Upper lobe of right lung (tissue), 1 donor: ENCODE measurements around the gene EEF2KMT. TPM values are rescaled to one million over a fixed set of nuclear protein-coding genes. Genes with fewer than 3 reads are reported as not detected.
A peak's percentile ranks its signal among the peaks of the same experiment; 100 is the strongest.
"Not testable (repeated sequence)": the region's sequence is repeated elsewhere in the genome, so short reads cannot be mapped to it uniquely, and the experiment has no call there.

Experiments
- ATAC-seq: fragments of 200-7000 bp; cut with Tn5 transposase; one replicate; pipeline ENCODE4 v1.9.1; 2020; ENCODE audit warnings: mild to moderate bottlenecking, moderate library complexity
- DNase-seq: peaks from one replicate; pipeline ENCODE4 v3.0.0-alpha.2; 2020
- H3K27ac ChIP-seq: fragments of 200-600 bp; one replicate; pipeline ENCODE4 v1.8.0; 2022
- H3K27me3 ChIP-seq: fragments of 200-600 bp; one replicate; pipeline ENCODE4 v1.8.0; 2022; ENCODE audit warnings: mild to moderate bottlenecking
- H3K36me3 ChIP-seq: fragments of 200-600 bp; one replicate; pipeline ENCODE4 v1.8.0; 2022
- H3K4me1 ChIP-seq: fragments of 200-600 bp; one replicate; pipeline ENCODE4 v1.8.0; 2022
- H3K4me3 ChIP-seq: fragments of 200-600 bp; one replicate; pipeline ENCODE4 v1.8.0; 2022; ENCODE audit warnings: mild to moderate bottlenecking
- H3K9me3 ChIP-seq: fragments of 200-600 bp; one replicate; pipeline ENCODE4 v1.8.0; 2022
- intact Hi-C: fragments of 100-400 bp; cut with DNase I; formaldehyde crosslinking; loops from one replicate; pipeline ENCODE4 v1.11.0; 2022
- total RNA-seq: library from RNA; stranded (reverse); fragmentation: NEBNext Ultra II Directional; extraction: Animal tissue kit (Norgen Biotek cat#: 25700); gene quantifications from one replicate; pipeline ENCODE4 v1.2.1, GENCODE V29; 2021
- TF ChIP-seq, protein P1 (sequence below): fragments of 200-600 bp; IDR thresholded peaks from one replicate; pipeline ENCODE4 v1.8.0; 2022; ENCODE audit warnings: antibody characterized with exemption
- donor health status: DM: no; HTN: yes; CAD: no; lungs with severe emphysema.

Gene EEF2KMT
- total RNA-seq, 1 donor from 2014 or later = 9.6 TPM

DNA sequence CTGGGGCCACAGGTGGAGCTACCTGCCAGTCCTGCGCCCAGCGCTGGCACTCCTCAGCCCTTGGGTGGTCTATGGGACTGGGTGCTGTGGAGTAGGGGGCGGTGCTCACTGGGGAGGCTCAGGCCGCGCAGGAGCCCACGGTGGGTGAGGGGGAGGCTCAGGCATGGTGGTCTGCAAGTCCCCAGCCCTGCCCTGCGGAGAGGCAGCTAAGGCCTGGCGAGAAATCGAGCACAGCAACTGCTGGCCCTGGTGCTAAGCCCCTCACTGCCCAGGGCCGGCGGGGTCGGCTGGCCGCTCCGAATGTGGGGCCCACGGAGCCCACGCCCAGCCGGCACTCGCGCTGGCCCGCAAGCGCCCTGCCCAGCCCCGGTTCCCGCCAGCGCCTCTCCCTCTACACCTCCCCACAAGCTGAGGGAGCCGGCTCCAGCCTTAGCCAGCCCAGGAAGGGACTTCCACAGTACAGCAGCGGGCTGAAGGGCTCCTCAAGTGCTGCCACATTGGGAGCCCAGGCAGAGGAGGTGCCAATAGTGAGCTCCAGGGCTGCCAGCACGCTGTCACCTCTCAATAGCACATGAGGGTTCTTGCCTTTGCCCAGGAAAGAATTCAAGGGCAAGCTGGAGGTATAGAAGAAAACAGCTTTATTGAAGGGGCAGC, 11.0 kb upstream of the EEF2KMT start:
- no peaks in the 10 kb centered on the region for H3K27me3 ChIP-seq
- H3K4me3 ChIP-seq = no peak overlapping the region
- DNase-seq = no peak
- intact Hi-C loops = no loop called here
- TF ChIP-seq, protein P1, sequence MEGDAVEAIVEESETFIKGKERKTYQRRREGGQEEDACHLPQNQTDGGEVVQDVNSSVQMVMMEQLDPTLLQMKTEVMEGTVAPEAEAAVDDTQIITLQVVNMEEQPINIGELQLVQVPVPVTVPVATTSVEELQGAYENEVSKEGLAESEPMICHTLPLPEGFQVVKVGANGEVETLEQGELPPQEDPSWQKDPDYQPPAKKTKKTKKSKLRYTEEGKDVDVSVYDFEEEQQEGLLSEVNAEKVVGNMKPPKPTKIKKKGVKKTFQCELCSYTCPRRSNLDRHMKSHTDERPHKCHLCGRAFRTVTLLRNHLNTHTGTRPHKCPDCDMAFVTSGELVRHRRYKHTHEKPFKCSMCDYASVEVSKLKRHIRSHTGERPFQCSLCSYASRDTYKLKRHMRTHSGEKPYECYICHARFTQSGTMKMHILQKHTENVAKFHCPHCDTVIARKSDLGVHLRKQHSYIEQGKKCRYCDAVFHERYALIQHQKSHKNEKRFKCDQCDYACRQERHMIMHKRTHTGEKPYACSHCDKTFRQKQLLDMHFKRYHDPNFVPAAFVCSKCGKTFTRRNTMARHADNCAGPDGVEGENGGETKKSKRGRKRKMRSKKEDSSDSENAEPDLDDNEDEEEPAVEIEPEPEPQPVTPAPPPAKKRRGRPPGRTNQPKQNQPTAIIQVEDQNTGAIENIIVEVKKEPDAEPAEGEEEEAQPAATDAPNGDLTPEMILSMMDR = no peak
- no peaks in the 10 kb centered on the region for H3K36me3 ChIP-seq
- no peak for ATAC-seq
- no peak overlapping the region for H3K27ac ChIP-seq
- H3K9me3 ChIP-seq = no peaks in the 10 kb centered on the region
- no peaks in the 10 kb centered on the region for H3K4me1 ChIP-seq

DNA sequence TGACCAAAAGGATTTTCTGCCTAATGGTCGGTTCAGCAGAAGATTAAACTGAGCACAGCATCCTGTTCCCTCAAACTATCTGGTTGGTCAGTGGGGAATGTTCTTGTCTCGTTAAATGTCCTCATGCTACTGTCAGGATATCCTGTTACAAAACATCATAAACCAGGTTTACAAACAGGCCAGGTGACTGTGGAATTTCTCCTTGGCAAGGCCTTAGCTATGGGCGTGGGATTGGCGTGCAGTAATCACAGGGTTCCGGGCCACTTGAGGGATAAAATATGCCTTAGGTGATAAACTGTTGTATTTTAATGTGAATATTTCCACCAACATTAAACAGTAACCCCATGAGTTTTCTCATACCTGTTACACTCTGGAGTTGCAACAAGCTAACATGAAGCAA, 7.4 kb upstream of the EEF2KMT start:
- H3K36me3 ChIP-seq, H3K27me3 ChIP-seq, H3K4me1 ChIP-seq, DNase-seq, ATAC-seq, intact Hi-C loops, H3K4me3 ChIP-seq, H3K9me3 ChIP-seq, H3K27ac ChIP-seq: not testable (repeated sequence)

DNA sequence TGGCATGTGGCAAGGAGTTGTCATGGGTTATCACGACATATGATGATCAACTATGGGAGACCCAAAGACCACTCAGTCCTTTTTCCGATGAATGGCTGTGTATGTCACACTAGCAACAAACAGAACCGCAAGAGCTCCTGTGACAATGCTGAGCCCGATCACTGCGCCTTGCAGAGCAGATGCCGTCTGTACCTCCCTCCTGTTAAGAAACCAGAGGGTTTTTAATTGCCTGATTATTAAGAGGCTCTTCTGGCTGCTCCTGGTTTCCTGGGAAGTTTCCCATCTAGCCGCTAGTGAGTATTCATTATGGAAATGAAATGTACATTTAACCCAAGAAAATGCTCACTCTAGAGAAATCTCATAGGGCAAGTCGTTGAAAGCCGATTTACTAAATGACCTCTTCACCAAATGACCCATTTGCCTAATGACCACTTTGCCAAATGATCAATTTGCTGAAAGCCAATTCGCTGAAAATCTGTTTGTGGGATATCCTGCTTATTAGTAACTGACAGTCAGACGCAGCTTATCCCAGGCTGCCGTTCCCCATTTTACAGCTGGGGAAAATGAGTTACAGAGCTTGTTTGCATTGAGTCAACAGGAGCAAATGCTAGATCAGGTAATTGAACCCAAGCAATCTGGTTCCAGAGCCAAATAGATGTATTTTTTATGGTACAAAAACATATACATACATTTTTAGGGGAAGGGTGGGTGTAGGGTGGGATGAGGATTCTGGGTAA, 5.9 kb upstream of the EEF2KMT start:
- H3K36me3 ChIP-seq, intact Hi-C loops, ATAC-seq, H3K9me3 ChIP-seq, H3K4me3 ChIP-seq, DNase-seq, H3K27me3 ChIP-seq, H3K4me1 ChIP-seq, H3K27ac ChIP-seq: not testable (repeated sequence)

DNA sequence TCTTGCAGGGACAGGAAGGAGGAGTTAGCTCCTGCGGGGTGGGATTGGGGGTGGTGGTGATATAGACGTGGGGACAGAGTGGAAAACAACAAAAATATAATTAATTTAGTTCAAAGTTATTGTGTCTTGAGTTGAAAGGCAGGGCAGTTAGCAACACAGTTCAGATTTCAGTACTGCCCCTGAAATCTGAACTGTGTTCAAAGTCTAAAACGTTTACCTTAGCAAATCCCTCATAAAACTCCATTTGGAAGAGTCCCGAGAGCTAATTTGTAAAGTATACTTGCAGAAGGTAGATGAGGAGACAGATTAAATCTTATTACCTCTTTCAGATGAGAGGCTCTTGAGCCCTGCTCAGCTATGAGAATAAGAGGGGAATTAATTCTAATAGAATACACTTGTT, 1.6 kb upstream of the EEF2KMT start:
- H3K9me3 ChIP-seq, intact Hi-C loops, H3K4me1 ChIP-seq, H3K27me3 ChIP-seq, DNase-seq, ATAC-seq, H3K36me3 ChIP-seq: not testable (repeated sequence)
- H3K27ac ChIP-seq = peak overlapping the region; percentile 66
- peak overlapping the region; percentile 79 for H3K4me3 ChIP-seq

DNA sequence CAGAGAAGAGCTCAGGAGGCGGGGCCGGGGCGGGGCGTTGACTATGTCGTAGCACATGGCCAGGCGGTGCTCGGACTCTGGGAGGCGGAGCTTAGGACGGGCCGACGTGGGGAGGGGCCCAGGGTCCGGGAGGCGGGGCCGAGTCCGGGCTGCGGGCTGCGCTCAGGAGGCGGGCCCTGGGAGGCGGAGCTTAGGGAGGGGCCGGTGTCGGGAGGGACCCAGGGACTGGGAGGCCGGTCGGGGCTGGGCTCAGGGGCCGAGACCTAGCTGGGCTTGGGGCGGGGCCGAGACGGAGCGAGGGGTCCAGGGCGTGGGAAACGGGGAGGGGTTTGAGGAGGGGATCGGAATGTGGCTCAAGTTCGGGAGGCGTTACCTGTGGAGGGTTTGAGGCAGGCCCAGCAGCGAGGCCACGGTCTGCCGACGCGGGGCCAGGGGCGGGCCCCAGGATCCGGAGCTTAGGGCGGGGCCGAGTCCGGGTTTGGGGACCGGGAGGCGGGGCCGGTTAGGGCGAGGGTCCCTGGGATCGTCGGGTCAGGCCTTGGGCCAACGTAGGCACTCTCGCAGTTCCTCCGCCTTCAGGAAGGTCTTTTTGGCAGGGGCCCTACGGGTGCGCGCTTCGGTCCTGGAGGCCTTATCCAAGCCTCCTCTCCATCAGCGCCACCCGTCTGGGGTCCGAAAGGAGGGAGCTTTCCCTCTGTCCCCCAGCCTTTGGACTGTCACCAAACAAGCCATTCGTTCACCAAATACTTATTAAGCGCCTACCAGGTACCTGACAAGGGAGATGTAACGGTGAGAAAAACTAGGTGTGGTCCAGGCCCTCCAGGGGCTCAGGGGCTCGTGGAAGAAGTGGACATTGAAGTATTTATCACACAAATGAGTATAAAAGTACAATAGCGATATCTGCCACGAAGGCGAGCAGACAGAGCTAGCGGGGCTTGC, 895 bp upstream of the EEF2KMT start:
- intact Hi-C loops, H3K4me1 ChIP-seq, H3K36me3 ChIP-seq, H3K9me3 ChIP-seq, ATAC-seq, H3K27me3 ChIP-seq: not testable (repeated sequence)
- H3K4me3 ChIP-seq = peak overlapping the region; percentile 79
- DNase-seq = peak; percentile 91
- peak overlapping the region; percentile 66 for H3K27ac ChIP-seq

DNA sequence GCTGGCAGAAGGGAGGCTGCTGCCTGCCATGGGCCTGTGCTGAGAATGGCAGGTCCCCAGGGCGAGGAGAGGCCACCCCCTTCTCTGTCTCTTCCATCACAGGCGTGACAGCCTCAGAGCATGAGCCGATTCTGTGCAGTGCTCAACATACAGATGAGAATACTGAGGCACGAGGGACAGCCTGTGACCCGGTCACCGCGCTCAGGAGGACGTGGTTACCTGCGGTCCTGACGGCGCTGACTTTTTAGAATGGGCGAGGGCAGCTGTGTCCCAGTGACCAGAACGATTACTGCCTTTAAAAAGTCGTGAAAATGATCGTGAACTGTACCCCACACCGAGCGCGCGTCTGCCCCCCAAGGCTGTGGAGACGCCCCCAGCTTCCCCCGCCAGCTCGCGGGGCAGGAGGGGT, 530 bp downstream of the EEF2KMT start:
- H3K4me3 ChIP-seq = peak overlapping the region; percentile 79
- ATAC-seq, H3K4me1 ChIP-seq, H3K36me3 ChIP-seq, H3K27me3 ChIP-seq, intact Hi-C loops, H3K9me3 ChIP-seq, DNase-seq: not testable (repeated sequence)
- peak overlapping the region; percentile 83 for H3K27ac ChIP-seq

DNA sequence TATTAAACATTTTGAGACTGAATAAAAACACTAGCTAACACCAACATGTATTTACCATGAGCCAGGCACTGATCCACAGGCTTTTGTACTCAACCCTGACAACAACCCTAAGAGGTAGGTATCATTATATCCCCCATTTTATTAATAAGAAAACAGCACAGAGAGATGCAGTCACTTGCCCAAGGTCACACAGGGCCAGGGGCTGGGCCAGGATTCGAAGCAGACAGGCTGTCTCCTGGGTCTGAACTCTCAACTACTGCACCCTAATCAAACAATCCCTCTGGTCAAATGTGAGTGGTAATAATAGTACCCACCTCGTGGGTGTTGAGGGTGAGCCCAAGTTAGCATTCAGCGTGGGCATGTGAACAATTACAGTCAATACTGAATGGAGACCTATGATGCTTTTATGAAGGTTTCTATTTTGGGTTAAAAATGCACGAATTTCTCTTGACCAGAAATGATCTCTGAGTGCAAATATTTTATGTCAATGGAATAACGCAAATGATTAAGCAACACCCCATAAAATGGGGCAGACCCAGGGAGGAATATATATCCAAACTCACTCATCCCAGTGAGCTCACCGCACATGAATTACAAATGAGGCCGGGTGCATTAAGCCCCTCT, 1.0 kb downstream of the EEF2KMT start:
- DNase-seq, intact Hi-C loops, H3K36me3 ChIP-seq, ATAC-seq, H3K4me1 ChIP-seq, H3K27me3 ChIP-seq, H3K9me3 ChIP-seq: not testable (repeated sequence)
- H3K27ac ChIP-seq = peak overlapping the region; percentile 83
- peak overlapping the region; percentile 79 for H3K4me3 ChIP-seq

DNA sequence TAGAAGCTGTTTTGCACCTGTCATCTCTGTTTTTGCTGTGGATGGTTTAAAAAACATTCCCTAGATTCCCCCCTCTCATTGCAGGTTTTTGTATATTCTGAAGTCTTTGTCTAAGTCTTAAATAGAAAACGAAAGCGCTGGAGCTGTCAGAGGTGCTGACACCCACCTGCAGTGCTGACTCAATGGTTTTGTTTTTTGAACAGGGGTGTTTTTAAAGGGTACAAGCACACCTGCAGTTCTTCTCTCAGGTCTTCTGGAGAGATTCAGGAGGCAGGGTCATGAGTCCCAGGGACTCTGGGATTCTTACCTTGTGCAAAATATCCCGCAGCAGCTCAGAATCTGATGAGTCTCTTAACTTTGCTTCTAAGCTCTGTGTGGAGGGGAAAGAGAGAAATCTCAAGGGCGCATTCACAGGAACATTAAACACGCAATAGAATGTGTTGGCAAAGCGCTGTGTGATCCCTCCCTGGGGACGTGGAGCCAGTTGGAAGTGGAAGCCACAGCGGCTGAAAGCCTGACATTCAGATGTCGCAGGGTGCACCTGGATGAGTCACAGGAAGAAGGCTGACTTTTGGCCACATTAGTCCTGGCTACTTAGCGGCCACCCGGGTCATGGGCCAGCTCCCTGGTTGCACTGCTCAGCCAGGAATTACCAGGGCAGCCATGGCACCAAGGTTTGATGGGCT, 2.3 kb downstream of the EEF2KMT start:
- H3K27me3 ChIP-seq, ATAC-seq, H3K36me3 ChIP-seq, DNase-seq, H3K27ac ChIP-seq, H3K4me1 ChIP-seq, intact Hi-C loops, H3K4me3 ChIP-seq, H3K9me3 ChIP-seq: not testable (repeated sequence)

DNA sequence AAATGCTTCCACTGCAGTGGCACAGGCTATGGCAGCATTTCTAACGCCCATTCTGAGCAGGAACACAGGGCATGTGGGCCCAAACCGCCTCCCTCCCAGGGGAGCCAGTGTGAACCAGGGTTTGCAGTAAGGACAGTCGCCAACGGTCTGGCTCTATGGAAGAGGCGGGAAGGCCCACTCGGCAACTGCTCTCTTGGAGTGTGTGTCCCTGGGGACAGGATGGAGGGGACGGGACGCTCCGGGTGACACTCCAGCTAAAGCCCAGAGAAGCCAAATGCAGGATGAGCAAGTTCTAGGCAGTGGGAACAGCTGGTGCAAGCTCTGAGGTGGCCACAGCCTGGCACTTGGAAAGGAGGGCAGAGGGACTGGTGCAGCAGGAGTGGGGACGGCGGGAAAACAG, 3.8 kb downstream of the EEF2KMT start:
- H3K36me3 ChIP-seq, ATAC-seq, DNase-seq, H3K27ac ChIP-seq, H3K27me3 ChIP-seq, intact Hi-C loops, H3K9me3 ChIP-seq, H3K4me3 ChIP-seq, H3K4me1 ChIP-seq: not testable (repeated sequence)

DNA sequence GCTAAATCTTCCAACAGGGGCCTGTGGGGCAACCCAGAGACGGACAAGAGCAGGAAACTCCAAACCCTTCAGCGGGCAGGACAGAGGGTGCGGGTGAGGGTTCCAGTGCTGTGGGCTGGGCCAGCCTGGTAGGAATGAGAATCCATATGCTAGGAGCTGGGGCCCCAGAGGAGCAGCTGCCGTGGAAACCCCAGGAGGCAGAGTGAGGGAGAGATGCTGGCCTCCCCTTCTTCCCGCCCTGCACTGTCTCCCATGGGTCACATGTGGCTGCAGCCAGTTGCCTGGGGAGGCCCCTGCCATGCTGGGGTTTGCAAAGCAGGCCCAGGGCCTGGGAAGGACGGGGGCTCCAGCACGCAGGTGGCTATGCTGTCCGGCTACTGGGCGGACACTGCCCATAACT, 4.5 kb downstream of the EEF2KMT start:
- H3K27ac ChIP-seq, intact Hi-C loops, H3K9me3 ChIP-seq, H3K36me3 ChIP-seq, ATAC-seq, DNase-seq, H3K27me3 ChIP-seq, H3K4me3 ChIP-seq, H3K4me1 ChIP-seq: not testable (repeated sequence)

DNA sequence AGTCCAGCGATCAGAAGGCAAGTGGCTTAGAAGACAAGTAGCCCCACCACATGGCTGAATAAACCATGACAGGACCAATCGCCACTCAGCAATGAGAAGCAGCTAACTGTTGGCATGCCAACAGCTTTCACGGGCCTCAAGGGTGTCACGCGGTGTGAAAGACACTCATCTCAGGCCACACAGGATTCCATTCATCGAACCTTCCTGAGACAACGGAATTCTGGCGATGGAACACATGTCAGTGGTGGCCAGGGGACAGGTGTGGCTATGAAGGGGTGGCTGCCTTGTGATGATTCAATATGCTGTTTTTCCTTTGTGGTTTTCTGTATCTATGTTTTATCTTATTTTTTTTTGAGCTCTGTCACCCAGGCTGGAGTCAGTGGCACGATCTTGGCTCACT, 7.0 kb downstream of the EEF2KMT start:
- H3K27ac ChIP-seq, H3K4me3 ChIP-seq, H3K9me3 ChIP-seq, DNase-seq, H3K27me3 ChIP-seq, ATAC-seq, H3K4me1 ChIP-seq, intact Hi-C loops: not testable (repeated sequence)
- H3K36me3 ChIP-seq = peaks cover 15% of the 10 kb centered on the region
